T-helper 2 cell treated with Interferon-gamma antibody and Interleukin-4, amounts not matched to agents 5 μg/mL and 100 μg/mL, for 36 hours (primary cell): ENCODE results near the gene ALKBH5.

ENCODE experiments used
- DNase-seq: peaks from one replicate; pipeline ENCODE4 v3.0.0; 2021; ENCODE audit warnings: low spot score
- H3K27ac Mint-ChIP-seq: one replicate; pipeline ENCODE4 v1.8.0; 2021; ENCODE audit warnings: mild to moderate bottlenecking, mixed read lengths
- H3K27me3 Mint-ChIP-seq: one replicate; pipeline ENCODE4 v1.8.0; 2021; ENCODE audit warnings: low read depth, mixed read lengths
- H3K36me3 Mint-ChIP-seq: one replicate; pipeline ENCODE4 v1.8.0; 2021; ENCODE audit warnings: low read depth, mixed read lengths
- H3K4me1 Mint-ChIP-seq: one replicate; pipeline ENCODE4 v1.8.0; 2021; ENCODE audit warnings: low read depth, mixed read lengths
- H3K4me3 Mint-ChIP-seq: one replicate; pipeline ENCODE4 v1.8.0; 2022; ENCODE audit warnings: mild to moderate bottlenecking, moderate library complexity, mixed read lengths
- H3K9me3 Mint-ChIP-seq: one replicate; pipeline ENCODE4 v1.8.0; 2021; ENCODE audit warnings: mixed read lengths

ALKBH5 gene

DNA sequence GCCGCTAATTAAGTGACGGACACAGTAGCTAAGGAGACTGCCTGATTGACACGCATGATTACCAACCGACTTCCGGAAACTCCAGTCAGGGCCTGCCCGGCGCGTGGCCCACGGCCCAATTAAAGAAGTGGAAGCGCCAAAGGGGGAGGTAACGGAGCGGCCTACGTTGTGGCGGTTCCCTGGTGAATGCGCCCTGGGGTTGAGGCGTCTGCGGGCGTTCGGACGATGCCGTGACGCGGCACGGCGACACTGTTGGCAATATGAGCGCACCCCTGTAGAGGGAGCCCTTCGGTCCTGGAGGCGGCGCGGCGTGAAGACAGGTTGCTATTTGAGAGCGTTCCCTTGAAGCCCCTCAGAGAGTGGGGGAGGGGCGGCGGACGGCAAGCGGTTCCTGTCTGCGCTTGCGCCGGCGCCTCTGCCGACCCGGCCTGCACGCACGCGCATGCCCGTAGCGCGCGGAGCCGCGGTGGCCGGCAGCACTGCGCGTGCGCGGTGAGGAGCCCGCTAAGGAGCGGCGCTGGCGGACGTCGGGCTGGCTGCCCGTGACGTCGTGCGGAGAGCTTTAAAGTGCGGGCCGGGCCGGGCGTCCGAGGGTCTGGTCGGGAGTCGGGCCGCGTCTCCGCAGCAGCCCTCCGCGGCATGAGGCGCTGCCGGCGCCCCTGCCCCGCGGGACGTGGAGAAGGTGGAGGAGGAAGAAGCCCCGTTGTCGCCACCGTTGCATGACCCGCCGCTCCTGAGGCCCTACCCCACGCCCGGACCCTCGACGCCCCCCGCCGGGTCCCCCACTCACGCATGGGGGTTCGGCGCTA is at the start of gene ALKBH5:
Gene ALKBH5, plus strand, starts transcription at position 495 of the 809 bp plus-strand sequence. CDS start 416 bp downstream, outside the sequence.
- Mint-ChIP-seq H3K4me3 (peak within 1 kb of the TSS; percentile 98), H3K4me1 (peaks cover 47% of the 10 kb centered on the region), H3K9me3 (no peaks in the 10 kb centered on the region), H3K27me3 (no peaks in the 10 kb centered on the region), H3K27ac (peak within 1 kb of the TSS; percentile 98), H3K36me3 (peaks cover 30% of the 10 kb centered on the region)
- DNase-seq = peak; percentile 97

DNA sequence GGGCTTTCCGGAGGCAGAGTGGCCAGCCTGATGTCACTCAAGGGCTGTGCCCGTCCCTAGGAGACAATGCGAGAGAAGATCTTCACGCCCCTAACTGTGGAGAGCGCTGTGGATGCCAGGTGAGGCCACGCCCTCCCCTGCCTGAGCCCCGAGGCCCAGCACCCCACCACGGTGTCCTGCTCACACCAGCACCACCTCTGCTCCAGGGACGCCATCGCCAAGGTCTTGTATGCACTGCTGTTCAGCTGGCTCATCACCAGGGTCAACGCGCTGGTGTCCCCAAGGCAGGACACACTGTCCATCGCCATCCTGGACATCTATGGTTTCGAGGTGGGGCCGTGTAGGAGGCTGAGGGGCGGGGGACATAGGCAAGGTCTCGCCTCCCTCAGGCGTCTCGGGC is 47.3 kb upstream of the ALKBH5 start:
- Mint-ChIP-seq H3K4me1 (no peaks in the 10 kb centered on the region), H3K4me3 (no peak overlapping the region), H3K27me3 (no peaks in the 10 kb centered on the region), H3K9me3 (no peaks in the 10 kb centered on the region), H3K27ac (no peak overlapping the region), H3K36me3 (no peaks in the 10 kb centered on the region)
- no peak for DNase-seq

DNA sequence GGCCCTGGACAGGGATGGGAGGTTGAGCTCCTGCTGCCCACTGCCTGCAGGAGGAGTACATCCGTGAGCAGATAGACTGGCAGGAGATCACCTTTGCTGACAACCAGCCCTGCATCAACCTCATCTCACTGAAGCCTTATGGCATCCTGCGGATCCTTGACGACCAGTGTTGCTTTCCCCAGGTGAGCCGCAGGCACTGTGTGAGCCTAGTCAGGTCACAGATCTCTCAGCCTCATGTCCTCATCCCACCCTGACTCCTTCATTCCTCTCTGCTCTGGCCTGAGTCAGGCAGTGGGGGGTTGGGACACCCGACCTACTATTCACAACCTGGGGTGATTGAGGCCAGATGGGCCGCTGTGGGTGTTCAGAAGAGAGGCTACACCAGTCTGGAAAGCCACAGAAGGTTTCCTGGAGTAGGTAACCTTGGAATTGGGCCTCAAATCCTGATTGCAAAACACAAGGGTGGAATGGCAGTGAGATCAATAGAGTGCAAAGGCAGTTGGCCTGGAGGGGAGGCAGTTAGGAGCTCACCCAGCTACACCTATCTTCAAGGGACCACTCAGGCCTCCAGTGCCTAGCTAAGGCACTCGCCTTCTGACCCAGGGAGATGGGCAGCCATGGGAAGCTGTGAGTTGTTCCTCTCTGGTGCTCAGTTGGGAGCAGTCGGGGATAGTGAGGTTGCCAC is 45.4 kb upstream of the ALKBH5 start:
- no peak overlapping the region for H3K4me3 Mint-ChIP-seq
- H3K27ac Mint-ChIP-seq = no peak overlapping the region
- no peaks in the 10 kb centered on the region for H3K27me3 Mint-ChIP-seq
- H3K4me1 Mint-ChIP-seq = no peaks in the 10 kb centered on the region
- DNase-seq = no peak
- H3K9me3 Mint-ChIP-seq = no peaks in the 10 kb centered on the region
- H3K36me3 Mint-ChIP-seq = no peaks in the 10 kb centered on the region

DNA sequence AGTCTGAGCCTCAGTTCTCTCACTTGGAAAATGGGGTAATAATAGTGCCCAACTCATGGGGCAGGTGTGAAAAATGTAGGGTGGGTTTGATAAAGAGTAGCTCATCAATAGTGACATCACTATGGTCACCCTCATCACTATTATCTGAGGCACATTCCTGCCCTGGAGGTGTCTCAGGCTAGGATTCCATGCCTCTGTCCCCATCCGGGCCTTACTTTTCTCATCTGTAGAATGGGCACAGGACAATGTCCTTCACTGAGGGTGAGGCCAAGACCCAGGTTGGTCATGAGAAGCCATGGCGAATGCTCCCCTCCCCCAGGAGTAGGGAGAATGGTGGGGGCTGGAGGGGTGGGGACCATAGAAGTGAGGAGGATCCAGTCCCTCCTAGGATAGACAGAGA is 44.5 kb upstream of the ALKBH5 start:
- H3K4me3 Mint-ChIP-seq = no peak overlapping the region
- no peak overlapping the region for H3K27ac Mint-ChIP-seq

DNA sequence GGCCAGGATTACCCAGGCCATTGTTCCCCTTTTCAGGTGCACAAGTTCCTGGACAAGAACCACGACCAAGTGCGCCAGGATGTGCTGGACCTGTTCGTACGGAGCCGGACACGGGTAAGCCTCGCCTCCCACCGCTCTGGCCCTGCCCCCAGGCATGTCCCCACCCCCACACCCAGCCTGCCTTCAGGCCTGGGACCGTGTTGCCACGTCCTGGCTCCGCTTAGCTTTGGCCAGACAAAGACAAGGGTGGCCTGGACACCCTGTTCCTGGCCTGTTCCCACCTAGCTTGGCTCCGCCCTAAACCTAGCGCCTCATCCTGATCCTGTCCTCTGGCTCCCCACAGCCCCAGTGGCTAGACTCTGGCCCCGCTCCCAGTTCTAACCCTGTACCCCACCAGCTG is 44.1 kb upstream of the ALKBH5 start:
- Mint-ChIP-seq H3K4me3 (no peak overlapping the region), H3K27ac (no peak overlapping the region), H3K9me3 (no peaks in the 10 kb centered on the region), H3K27me3 (no peaks in the 10 kb centered on the region), H3K36me3 (no peaks in the 10 kb centered on the region), H3K4me1 (no peaks in the 10 kb centered on the region)
- DNase-seq = no peak

More for the DNA sequence above, 44.5 kb upstream of the ALKBH5 start:
- no peak for DNase-seq
- Mint-ChIP-seq H3K9me3 (no peaks in the 10 kb centered on the region), H3K36me3 (no peaks in the 10 kb centered on the region), H3K27me3 (no peaks in the 10 kb centered on the region), H3K4me1 (no peaks in the 10 kb centered on the region)

DNA sequence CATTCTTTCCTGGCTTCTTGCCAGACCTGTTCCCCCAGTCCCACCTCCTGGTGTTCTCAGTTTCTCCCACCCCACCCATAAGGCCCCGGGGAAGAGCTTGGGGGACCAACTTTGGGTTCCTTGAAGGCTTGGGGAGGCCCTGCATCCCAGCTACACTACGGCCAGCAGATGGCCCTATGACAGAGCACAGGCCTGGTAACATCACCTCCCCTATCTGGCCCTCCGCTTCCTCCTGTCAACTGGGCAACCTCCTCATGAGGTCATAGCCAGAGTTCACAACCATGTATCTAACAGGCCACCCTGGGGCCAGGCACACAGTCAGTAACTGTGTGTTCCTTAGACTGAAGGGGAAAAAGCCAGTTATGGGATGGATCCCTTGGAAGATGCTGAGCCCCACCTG is 43.7 kb upstream of the ALKBH5 start:
- no peak for DNase-seq
- Mint-ChIP-seq H3K27ac (no peak overlapping the region), H3K9me3 (no peaks in the 10 kb centered on the region), H3K4me1 (no peaks in the 10 kb centered on the region), H3K27me3 (no peaks in the 10 kb centered on the region), H3K36me3 (no peaks in the 10 kb centered on the region), H3K4me3 (no peak overlapping the region)

DNA sequence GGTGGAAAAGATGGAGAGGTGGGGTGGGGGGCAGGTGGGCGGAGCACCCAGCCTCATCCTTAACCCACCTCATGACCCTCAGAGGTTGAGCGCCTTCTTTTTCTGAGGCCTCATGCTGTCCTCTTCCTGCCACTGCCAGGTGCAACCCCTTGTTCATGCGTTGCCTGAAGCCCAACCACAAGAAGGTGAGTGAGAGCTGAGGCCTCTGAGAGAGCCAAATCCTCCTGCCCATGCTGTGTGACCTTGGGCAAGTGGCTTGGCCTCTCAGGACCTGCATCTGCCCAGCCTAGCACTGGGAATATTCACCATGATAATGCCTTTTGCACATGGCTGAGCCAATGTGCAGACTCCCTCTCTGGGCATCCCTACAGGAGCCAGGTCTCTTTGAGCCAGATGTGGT is 43.0 kb upstream of the ALKBH5 start:
- Mint-ChIP-seq H3K9me3 (no peaks in the 10 kb centered on the region), H3K27ac (no peak overlapping the region), H3K36me3 (no peaks in the 10 kb centered on the region), H3K27me3 (no peaks in the 10 kb centered on the region), H3K4me1 (no peaks in the 10 kb centered on the region), H3K4me3 (no peak overlapping the region)
- DNase-seq = no peak

DNA sequence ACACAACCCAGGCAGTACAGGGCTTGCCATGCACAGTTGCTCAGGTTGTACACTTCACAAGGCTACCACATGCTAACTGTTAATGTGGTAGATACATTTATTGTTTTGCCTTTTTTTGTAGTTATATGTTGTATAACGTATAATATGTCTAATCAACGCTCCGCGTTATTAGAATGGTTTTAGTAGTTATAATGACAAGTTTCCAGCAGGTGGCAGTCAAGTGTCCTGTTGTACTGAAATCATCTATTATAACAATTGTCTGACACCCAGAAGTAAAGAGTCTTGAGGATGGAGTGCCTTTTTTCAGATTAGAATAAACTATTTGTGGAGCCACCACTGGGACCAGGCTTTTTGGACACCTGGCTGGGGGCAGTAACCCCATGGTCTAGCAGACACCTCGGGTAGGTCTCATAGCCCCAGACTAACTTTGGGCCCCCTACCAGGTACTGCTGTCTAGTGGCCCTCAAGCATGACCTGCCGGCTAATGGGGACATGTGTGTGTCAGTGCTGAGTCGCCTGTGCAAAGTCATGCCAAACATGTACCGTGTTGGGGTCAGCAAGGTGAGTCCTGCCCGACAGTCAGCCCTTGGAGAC is 42.3 kb upstream of the ALKBH5 start:
- H3K9me3 Mint-ChIP-seq = no peaks in the 10 kb centered on the region
- no peak overlapping the region for H3K4me3 Mint-ChIP-seq
- no peaks in the 10 kb centered on the region for H3K27me3 Mint-ChIP-seq
- H3K4me1 Mint-ChIP-seq = no peaks in the 10 kb centered on the region
- no peaks in the 10 kb centered on the region for H3K36me3 Mint-ChIP-seq
- DNase-seq = peak; percentile 9
- H3K27ac Mint-ChIP-seq = no peak overlapping the region

DNA sequence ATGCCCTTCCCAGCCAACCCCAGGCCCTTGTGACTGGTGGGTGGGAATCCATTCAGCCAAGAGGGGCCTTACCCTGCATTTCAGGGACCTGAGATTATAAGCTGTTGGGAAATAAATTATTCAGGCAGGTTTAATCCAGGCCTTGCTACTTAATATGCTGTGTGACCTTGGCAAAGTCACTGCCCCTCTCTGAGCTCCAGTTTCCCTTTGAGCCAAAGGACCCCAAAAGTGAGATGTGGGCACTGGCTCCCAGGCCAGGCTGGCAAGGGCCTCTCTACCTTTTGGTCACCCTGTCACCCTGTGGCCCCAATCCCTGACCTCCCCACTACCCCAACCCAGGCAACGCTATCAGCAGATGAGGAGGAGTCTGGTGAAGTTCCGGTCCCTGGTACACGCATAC is 41.2 kb upstream of the ALKBH5 start:
- no peak overlapping the region for H3K4me3 Mint-ChIP-seq
- no peak for DNase-seq
- H3K9me3 Mint-ChIP-seq = no peaks in the 10 kb centered on the region
- no peak overlapping the region for H3K27ac Mint-ChIP-seq
- no peaks in the 10 kb centered on the region for H3K36me3 Mint-ChIP-seq
- no peaks in the 10 kb centered on the region for H3K4me1 Mint-ChIP-seq
- no peaks in the 10 kb centered on the region for H3K27me3 Mint-ChIP-seq

DNA sequence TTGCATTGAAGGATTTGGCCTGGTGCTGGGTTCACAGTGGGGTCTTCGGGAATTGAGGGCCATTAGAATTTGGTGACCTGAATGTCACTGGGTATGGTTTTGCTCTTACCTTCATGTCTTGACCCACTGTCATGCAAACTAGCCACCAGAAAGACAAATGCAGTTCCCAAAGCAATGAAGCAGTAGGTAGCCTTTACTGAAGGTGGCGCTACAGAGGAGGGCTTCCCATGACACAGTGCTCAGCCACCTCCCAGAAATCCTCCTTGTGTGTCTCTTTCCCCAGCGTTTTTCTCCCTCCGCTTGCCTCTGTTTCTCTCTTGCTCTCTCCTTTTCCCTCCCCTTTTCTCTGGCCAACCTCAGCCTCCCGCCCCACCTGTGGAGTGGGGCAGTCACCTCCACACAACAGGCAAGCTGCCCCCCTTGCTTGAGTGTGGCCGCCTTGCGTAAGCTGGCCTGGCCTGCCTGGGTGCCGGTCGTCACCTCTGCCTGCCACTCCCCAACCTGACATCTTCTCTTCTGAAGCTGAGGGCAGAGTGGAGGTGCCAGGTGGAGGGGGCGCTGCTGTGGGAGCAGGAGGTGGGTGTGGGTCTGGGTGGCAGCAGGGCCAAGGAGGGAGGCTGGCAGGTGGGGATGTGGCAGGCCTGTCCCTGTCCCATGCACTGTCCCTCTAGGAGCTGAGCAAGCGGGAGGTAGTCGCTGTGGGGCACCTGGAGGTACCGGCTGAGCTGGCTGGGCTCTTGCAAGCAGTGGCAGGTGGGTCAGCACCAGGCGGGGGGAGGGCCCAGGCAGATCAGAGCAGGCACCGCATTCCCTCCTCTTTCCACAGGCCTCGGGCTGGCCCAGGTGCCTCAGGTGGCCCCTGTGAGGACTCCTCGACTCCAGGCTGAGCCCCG is 40.3 kb upstream of the ALKBH5 start:
- no peak for DNase-seq
- H3K9me3 Mint-ChIP-seq = no peaks in the 10 kb centered on the region
- no peak overlapping the region for H3K27ac Mint-ChIP-seq
- H3K4me3 Mint-ChIP-seq = no peak overlapping the region
- H3K36me3 Mint-ChIP-seq = no peaks in the 10 kb centered on the region
- H3K4me1 Mint-ChIP-seq = no peaks in the 10 kb centered on the region
- H3K27me3 Mint-ChIP-seq = no peaks in the 10 kb centered on the region

DNA sequence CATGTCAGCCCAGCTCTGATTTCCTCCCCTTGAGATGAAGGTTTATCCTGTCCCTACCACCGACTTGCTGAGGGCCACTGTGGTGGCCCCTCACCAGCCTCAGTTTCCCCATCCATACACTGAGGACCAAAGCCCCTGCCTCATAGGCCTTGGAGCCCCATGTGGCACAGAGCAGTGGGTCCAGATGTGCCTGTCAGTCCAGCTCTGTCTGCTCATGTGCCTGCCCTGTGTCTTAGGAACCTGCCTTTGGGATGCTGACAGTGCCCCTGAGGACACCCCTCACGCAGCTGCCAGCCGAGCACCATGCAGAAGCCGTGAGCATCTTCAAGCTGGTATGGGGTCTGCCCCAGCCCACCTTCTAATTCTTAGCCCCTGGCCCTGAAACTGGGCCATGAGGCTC is 39.4 kb upstream of the ALKBH5 start:
- no peak overlapping the region for H3K4me3 Mint-ChIP-seq
- no peaks in the 10 kb centered on the region for H3K9me3 Mint-ChIP-seq
- H3K27ac Mint-ChIP-seq = no peak overlapping the region
- H3K27me3 Mint-ChIP-seq = no peaks in the 10 kb centered on the region
- H3K4me1 Mint-ChIP-seq = no peaks in the 10 kb centered on the region
- no peaks in the 10 kb centered on the region for H3K36me3 Mint-ChIP-seq
- no peak for DNase-seq

DNA sequence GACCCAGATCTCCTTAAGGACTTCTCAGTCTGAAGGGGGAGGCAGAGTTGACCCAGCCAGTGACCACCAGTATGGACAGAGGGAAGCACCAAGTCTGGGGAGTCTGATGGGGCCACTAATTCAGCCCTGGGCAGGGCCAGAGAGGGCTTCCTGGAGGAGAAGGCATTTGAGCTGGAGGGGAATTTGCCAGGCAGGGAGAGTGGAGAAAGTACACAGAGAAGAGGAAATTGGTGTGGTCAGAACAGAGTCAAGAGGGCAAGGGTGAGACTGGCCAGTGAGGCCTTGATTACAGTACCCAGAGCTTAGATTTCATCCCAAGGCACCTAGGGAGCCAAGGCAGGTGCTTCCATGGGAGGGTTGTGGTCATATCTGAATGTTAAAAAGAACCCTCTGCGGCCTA is 38.8 kb upstream of the ALKBH5 start:
- DNase-seq = no peak
- Mint-ChIP-seq H3K36me3 (no peaks in the 10 kb centered on the region), H3K9me3 (no peaks in the 10 kb centered on the region), H3K4me3 (no peak overlapping the region), H3K27me3 (no peaks in the 10 kb centered on the region), H3K27ac (no peak overlapping the region), H3K4me1 (no peaks in the 10 kb centered on the region)

DNA sequence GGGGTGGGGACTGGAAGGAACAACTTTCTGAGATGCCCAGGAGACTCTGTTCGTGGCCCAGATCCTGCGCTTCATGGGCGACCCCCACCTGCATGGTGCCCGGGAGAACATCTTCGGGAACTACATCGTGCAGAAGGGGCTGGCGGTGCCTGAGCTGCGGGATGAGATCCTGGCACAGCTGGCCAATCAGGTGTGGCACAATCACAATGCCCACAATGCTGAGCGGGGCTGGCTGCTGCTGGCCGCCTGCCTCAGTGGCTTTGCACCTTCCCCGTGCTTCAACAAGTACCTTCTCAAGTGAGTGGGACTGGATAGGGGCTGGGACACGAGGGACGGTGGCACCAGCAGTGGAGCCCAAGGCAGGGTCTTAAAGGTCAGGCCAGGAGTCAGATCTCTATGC is 37.8 kb upstream of the ALKBH5 start:
- H3K4me3 Mint-ChIP-seq = no peak overlapping the region
- no peak for DNase-seq
- H3K27me3 Mint-ChIP-seq = no peaks in the 10 kb centered on the region
- no peaks in the 10 kb centered on the region for H3K9me3 Mint-ChIP-seq
- H3K27ac Mint-ChIP-seq = no peak overlapping the region
- H3K36me3 Mint-ChIP-seq = no peaks in the 10 kb centered on the region
- H3K4me1 Mint-ChIP-seq = no peaks in the 10 kb centered on the region

DNA sequence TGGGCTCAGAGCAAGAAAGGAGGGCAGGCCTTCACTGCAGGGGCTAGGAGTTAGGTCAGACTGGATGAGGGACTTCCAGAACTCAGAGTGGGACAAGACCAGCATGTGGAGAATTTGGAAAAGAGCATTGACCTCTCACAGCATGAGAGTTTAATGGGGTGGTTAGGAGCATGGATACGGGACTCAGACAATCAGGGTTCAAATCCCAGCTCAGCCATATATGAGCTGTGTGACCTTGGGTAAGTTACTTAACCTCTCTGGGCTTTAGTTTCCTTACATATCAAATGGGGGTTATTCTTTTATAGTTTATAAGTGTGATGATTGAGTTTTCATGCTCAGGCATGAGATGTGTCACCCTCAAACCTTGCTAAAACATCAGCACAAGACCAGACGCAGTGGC is 37.4 kb upstream of the ALKBH5 start:
- Mint-ChIP-seq H3K4me3 (no peak overlapping the region), H3K27me3 (no peaks in the 10 kb centered on the region), H3K36me3 (no peaks in the 10 kb centered on the region), H3K27ac (peak overlapping the region; percentile 6), H3K4me1 (no peaks in the 10 kb centered on the region), H3K9me3 (no peaks in the 10 kb centered on the region)
- DNase-seq = no peak
